Hepatic stellate cell (primary cell): ENCODE measurements around the gene RTL10.

Experiments used
- DNase-seq: peaks from one replicate; pipeline ENCODE4 v3.0.0; 2011; ENCODE audit warnings: low spot score

The RTL10 gene, protein sequence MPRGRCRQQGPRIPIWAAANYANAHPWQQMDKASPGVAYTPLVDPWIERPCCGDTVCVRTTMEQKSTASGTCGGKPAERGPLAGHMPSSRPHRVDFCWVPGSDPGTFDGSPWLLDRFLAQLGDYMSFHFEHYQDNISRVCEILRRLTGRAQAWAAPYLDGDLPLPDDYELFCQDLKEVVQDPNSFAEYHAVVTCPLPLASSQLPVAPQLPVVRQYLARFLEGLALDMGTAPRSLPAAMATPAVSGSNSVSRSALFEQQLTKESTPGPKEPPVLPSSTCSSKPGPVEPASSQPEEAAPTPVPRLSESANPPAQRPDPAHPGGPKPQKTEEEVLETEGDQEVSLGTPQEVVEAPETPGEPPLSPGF

GRCh38 chr22:19854778-19855503, at the start of gene RTL10, which contains the start of gene GNB1L:
Gene RTL10, minus strand, starts transcription at chr22:19854874. Its CDS starts 2,613 bp downstream, at chr22:19852261.
Gene GNB1L, minus strand, starts transcription at chr22:19854874. Its CDS starts 33,519 bp downstream, at chr22:19821355.
- peak; percentile 98 for DNase-seq

- no peak for DNase-seq
Measured at GRCh38 chr22:19904174-19904856, 49.6 kb upstream of the RTL10 start.

DNA sequence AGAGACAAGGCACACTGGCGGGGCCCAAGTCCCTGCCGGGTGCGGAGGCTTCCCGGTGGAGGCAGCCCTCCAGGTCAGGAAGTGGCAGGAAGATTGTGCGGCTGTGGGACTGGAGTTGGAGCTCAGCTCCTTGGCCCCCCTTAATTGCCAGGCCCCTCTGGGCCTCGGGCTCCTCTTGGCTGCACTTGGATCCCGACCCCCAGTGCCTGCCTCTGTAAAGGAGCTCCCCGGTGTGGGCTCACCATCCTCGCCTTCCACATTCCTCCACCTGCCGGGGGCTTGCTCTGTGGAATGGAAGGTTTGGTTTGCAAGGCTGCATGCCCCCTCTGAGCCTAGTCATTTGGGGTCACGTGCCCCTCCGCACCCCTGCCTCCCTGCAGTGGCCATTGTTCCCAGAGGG, 48.8 kb upstream of the RTL10 start:
- no peak for DNase-seq

GRCh38 chr22:19903031-19903430, 48.4 kb upstream of the RTL10 start:
- no peak for DNase-seq

DNA sequence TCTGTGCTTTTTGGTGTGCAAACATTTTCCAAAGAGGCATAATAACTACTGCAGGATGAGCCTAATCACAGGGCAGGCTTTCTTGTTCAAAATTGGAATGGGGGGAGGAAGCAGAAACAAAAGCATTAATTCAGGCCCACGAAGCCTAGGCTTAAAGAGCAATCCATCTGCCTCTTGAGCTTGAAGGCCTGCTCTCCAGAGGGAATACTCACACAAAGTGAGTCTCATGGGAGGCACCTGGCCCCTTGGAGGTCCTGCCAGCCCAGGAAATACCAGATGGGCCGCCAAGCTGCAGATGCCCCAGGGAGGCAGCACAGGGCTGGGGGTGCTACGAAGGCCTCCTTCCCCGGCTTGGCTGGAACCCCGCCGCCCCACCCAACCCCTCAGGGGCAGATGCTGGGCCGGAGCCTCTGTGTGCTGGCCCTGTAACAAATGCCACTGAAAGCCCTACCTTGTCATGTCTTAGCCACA, 47.6 kb upstream of the RTL10 start:
- DNase-seq, result no peak

DNA sequence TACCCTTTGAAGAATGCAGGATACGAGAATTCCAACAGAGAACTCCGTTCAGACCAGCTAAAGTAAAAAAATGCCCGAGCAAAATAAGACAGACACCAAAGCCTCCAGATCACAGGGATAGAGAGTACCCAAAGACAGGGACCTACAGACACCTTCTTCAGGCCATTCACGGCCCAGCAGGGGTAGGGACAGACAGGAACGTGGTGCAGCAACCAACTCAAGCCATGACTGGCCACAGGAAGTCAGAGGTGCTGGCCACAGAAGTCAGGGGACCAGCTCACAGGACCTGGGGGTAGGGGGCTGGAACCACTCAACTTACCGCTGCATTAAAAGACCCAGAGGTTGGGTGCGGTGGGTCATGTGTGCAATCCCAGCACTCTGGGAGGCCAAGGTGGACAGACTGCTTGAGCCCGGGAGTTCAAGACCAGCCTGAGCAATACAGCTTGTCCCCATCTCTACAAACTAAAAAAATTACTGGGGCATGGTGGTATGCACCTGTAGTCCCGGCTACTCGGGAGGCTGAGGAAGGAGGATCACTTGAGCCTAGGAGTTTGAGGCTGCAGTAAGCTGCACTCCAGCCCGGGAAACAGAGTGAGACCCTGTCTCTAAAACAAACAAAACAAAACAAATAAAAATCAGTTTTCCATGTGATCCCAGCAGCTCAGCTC, 47.0 kb upstream of the RTL10 start:
- DNase-seq, result no peak

GRCh38 chr22:19900707-19901436, 46.2 kb upstream of the RTL10 start:
- no peak for DNase-seq

- DNase-seq, result no peak
Measured at GRCh38 chr22:19898831-19899567, 44.3 kb upstream of the RTL10 start.

DNA sequence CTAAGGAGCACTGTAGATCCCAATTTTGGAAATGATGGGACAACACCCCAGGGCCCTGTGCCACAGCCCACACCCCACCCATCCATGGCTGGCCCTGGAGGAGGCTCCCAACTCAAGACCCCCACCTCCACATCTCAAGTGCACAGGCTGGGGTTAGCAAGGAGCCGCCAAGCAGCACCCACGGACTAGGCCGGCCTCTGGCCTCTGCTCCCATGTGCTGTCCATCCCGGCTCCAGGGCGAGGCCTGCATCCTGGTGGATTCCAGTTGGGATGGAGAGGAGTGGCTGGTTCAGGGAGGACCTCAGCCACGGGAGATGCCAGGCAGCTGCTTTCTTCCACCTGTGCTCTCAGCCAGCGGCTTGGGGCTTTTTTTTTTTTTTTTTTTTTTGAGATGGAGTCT, 43.5 kb upstream of the RTL10 start:
- no peak for DNase-seq

DNA sequence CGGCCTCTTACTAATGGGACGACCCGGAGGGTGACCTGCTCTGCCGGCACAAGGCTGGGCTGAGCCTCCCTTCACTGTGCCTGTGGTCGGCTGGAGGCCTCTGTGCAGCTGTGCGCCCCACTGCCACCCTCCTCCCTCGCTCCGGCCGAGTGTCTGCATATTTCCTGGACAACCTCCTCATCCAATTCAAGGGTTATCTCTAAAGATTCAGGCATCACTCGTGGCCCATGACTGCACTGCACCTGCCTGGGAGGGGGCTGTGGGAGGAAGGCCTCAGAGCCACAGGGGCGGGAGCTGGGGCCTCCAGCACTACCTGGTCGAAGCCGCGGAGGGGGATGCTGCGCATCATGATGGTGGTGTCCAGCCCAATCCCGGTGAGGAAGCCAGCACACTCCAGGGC, 43.1 kb upstream of the RTL10 start:
- DNase-seq, result no peak

GRCh38 chr22:19896665-19897355, 42.1 kb upstream of the RTL10 start:
- no peak for DNase-seq

DNA sequence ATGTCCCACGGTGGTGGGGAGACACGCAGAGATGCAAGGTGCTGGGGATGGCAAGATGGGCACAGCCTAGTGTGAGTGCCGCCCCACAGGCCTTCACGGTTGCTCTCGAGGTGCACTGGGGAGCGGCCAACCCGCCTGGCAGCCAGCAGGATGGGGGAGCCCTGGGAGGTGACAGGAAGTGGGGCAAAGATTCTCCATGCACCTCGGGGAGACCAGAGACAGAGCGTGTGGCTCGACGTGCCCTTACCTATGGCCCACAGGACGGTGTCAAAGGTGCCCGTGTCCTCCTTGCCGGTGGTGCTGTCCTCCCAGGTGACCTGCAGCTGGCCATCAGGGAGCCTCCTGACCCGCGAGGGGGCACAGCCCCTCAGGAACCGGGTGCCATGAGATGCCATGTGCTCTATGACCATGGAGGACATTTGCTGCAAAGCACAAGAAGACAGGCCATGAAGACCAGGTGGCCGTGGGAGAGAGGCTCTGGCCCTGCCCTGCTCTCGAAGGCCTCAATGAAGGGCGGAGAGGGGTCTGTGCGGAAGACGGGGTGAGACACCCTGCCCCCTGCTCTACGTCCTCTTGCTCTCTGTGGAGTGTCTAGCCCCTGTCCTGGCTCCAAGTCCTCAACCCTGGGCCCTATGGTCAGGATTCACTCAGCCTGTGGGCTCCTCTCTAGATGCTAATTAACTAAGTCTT, 40.6 kb upstream of the RTL10 start:
- no peak for DNase-seq

DNA sequence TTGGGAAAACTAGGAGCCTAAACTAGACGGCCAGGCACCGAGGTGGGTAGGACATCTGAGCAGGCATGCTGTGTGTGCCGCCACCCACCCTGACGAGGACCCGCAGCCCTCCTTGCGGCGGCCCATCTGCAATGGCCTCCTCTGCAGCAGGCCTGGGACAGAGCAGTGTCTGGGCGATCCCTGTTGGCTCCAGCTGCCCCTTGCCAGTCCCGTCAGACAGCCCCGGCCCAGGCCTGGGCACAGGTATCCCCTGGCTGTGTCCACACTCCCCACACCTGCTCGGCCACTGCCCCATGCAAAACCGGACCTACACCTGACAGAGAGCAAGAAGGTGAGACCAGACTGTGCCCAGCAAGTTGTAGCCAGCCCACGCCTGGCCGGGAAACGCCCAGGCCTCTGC, 38.7 kb upstream of the RTL10 start:
- DNase-seq, result no peak

DNA sequence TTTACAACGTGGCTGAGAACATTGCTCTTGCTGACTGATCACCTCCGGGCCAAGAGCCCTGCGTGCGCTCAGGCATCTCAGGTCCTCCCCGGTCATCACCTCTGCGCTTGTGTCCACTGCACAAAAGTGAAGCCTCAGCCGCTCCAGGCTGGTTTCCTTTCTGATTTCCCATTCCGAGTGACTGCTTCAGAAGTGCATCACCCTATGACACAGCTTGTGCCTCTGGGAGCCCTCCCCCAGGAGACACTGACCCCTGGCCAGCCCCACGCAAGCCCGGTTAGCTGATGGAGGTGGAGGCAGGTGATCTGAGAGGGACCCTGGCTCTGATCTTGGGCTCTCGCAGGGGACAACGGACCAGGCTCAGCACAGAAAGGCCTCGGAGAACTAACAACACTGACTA, 38.3 kb upstream of the RTL10 start:
- DNase-seq, result no peak

DNA sequence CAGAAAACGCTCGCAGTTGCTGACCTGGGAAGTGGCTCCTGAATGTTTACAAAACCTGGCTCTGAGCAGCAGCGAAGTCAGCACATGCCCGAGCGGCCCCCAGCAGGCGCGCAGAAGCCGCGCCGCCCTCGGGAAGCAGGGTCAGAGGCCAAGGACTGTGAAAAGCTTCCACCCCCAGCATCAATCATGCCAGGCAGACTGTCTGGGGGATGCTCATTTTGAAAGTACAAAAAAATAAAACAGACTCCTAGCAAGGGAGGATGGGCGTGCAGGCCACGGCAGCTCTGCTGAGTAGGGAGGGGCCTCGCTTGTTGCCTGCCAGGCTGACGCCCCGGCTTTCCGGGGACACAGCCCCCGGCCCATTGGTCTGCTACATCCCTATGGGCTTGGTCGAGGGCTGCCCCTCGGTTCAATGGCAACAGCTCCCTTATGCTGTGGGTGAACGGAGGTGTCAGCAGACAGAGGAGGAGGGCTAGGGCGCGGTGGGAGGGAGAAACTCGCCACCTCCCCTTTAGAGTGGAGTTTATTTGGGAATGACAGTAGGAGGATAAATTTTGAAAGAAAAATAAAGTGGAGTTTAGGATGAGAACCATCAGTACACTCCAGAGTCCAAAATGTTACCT, 37.7 kb upstream of the RTL10 start:
- DNase-seq, result no peak

- DNase-seq, result peak; percentile 65
Measured at GRCh38 chr22:19891317-19892256, 36.9 kb upstream of the RTL10 start.

DNA sequence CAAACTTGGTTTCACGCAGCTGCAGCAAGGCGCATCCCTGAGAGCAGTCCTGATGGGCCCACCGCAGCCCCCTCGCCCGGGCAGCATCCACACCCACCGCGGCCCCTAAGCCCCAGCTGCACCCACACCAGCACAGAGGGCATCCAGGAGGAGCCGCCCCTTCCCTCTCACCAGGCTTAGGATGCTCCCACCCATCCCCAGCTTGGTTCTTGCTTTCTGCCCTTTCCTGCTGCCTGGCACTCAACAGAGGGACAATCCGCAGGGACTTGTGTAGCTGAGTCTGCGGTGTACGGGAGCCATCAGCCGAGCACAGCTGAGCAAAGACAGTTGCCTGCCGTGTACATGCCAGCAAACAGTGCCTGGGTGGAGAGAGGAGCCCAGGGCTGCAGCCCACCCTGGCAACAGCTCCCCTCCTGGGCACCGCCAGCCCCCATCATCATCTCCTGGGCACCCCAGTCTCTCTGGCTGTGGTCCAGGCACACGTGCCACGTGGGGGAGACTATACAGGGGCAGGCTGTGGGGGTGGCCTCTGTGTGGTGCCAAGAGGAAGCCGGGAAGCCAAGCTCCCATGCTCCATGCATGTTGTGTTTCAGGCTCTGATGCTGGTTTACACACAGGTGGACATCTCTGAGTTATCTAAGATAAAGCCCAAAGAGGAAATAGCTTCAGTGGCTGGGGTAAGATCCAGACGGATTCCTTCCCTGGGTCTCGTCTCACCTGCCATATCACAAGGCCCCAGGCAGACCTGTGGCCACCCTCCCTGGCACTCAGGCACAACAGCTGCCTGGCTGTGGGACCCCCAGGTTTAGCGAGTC, 36.0 kb upstream of the RTL10 start:
- no peak for DNase-seq
